NB4 (cell line): ENCODE results near the gene ARID1B.

Source experiments
- MYC ChIP-seq: IDR thresholded peaks from 2 replicates; pipeline ENCODE4 v1.6.1; 2011; ENCODE audit warnings: low read depth, low read length
- POLR2A ChIP-seq: IDR thresholded peaks from 2 replicates; pipeline ENCODE4 v1.6.1; 2011; ENCODE audit warnings: mild to moderate bottlenecking; ENCODE audit not compliant: insufficient read length; ENCODE audit errors: extremely low read depth
- TF ChIP-seq, protein P1 (sequence below): IDR thresholded peaks from one replicate; pipeline ENCODE4 v1.5.1; 2012; ENCODE audit warnings: low read depth, low read length
- TF ChIP-seq, protein P2 (sequence below): IDR thresholded peaks from 2 replicates; pipeline ENCODE4 v1.6.1; 2011; ENCODE audit warnings: low read depth, low read length

DNA sequence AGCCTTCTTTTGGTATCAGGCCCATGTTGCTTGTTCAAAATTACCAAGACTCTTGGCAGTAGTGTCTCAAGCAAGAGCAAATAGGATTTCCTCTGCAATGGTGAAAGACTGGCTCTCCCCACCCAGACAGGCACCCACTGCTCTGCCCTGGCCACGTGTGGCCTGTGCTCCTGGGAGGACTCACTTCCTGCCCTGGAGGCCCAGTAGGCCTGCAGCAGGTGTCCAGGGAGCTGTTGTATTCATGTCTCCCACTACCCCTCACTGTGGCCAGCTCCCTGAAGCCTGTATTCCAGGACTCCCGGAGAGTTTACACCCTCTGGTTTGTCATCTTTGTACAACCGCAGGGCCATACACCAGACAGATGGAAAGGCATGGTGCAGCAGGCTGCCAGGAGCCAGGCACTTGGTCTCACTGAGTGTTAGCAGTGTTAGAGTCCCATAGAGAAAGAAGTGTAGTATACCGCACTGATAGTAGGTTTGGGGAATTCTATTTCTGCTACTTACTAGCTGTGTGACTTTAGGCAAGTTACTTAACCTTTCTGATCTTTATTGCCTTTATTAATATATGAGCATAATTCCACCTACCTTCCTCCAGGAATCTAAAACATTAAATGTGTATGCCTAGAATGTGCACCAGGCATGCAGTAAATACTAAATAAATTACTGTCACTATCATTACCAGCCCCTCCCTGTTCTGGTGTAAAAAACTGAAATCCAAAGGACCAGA is 386.4 kb downstream of the ARID1B start:
- TF ChIP-seq, protein P1, sequence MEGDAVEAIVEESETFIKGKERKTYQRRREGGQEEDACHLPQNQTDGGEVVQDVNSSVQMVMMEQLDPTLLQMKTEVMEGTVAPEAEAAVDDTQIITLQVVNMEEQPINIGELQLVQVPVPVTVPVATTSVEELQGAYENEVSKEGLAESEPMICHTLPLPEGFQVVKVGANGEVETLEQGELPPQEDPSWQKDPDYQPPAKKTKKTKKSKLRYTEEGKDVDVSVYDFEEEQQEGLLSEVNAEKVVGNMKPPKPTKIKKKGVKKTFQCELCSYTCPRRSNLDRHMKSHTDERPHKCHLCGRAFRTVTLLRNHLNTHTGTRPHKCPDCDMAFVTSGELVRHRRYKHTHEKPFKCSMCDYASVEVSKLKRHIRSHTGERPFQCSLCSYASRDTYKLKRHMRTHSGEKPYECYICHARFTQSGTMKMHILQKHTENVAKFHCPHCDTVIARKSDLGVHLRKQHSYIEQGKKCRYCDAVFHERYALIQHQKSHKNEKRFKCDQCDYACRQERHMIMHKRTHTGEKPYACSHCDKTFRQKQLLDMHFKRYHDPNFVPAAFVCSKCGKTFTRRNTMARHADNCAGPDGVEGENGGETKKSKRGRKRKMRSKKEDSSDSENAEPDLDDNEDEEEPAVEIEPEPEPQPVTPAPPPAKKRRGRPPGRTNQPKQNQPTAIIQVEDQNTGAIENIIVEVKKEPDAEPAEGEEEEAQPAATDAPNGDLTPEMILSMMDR: no peak
- TF ChIP-seq POLR2A (no peak), MYC (no peak)
- TF ChIP-seq, protein P2, sequence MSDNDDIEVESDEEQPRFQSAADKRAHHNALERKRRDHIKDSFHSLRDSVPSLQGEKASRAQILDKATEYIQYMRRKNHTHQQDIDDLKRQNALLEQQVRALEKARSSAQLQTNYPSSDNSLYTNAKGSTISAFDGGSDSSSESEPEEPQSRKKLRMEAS: no peak
